ENCODE data around the gene FUZ.

DNA sequence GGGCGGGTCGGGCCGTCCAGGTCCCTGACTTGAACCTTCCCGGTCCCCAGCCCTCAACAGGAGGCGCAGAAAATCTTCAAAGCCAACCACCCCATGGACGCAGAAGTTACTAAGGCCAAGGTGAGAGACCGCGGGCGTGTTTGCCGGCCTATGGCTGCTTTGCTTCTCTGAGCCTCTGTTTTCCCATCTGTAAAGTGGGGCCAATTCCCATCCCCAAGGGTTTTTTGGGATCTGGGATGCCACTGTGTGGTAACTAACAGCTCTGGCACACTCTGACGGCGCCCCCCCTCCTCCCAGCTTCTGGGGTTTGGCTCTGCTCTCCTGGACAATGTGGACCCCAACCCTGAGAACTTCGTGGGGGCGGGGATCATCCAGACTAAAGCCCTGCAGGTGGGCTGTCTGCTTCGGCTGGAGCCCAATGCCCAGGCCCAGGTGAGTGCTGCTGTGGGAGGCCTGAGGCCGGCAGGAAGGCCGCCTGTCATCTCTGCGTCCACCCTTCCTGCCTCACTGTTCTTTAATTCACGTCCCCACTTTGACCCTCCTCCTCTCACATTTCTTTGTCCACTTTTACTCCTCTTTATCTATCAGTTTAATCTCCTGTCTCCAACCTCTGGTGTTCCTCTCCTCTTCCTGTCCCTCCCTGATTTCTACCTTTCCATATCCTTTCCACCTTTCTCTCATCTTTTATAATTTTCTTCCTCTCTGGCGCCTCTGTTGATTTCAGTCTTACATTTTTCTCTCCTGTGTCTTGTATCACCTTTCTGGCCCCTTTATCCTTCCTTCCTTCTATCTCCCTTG lies 7.1 kb downstream of the FUZ start:
- TF ChIP-seq POLR2A (IDR thresholded peaks at IDR 0.05), result no peak
- TF ChIP-seq, protein P1, sequence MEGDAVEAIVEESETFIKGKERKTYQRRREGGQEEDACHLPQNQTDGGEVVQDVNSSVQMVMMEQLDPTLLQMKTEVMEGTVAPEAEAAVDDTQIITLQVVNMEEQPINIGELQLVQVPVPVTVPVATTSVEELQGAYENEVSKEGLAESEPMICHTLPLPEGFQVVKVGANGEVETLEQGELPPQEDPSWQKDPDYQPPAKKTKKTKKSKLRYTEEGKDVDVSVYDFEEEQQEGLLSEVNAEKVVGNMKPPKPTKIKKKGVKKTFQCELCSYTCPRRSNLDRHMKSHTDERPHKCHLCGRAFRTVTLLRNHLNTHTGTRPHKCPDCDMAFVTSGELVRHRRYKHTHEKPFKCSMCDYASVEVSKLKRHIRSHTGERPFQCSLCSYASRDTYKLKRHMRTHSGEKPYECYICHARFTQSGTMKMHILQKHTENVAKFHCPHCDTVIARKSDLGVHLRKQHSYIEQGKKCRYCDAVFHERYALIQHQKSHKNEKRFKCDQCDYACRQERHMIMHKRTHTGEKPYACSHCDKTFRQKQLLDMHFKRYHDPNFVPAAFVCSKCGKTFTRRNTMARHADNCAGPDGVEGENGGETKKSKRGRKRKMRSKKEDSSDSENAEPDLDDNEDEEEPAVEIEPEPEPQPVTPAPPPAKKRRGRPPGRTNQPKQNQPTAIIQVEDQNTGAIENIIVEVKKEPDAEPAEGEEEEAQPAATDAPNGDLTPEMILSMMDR (IDR thresholded peaks at IDR 0.05), result no peak

Measured in sigmoid colon (tissue), 3 donors.